Activated CD8-positive, alpha-beta memory T cell treated with anti-CD3 and anti-CD28 coated beads for 4 hours (primary cell): ENCODE results near the gene PIK3R3.
"Not testable (repeated sequence)": the region's sequence is repeated elsewhere in the genome, so short reads cannot be mapped to it uniquely, and the experiment has no call there.

ENCODE experiments used
- DNase-seq, 2 donors: peaks; one replicate each; pipeline ENCODE4 v3.0.0-alpha.2; 2020; ENCODE audit warnings: low read depth in 2 of 2

PIK3R3 gene

DNA sequence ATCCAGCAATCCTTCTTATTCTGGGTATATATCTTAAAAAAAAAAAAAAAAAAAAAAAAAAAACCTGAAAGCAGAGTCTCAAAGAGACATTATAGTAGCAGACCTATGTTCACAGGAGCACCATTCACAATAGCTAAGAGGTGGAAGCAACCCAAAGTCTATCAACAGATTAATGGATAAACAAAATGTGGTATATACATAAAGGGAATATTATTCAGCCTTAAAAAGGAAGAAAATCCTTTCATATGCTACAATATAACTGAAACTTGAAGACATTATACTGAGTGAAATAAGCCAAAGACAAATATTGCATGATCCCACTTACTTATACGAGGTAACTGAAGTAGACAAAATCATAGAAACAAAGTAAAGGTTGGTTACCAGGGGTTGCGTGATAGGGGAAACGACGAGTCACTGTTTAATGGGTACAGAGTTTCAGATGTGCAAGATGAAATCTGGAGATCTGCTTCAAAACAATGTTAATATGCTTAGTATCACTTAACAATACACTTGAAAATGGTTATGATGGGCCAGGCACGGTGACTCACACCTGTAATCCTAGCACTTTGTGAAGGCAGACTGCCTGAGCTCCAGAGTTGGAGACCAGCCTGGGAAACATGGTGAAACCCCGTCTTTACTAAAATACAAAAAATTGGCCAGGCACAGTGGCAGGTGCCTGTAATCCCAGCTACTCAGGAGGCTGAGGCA, 29.5 kb downstream of the PIK3R3 start:
- no peak for DNase-seq

GRCh38 chr1:46099215-46099614, 33.2 kb downstream of the PIK3R3 start:
- DNase-seq = no peak

GRCh38 chr1:46098027-46098712, 34.3 kb downstream of the PIK3R3 start:
- no peak for DNase-seq

DNA sequence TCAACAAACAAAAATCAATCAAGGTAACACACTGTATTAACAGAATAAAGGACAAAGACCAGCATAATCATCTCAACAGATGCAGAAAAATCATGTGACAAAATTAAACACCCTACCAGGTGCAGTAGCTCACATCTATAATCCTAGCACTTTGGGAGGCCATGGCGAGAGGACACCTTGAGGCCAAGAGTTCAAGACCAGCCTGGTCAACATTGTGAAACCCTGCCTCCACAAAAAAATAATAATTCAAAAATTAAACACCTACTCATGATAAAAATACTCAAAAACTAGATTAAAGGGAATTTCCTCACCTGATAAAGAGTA, 35.3 kb downstream of the PIK3R3 start:
- no peak for DNase-seq

- DNase-seq = no peak
Measured at GRCh38 chr1:46096269-46097148, 35.9 kb downstream of the PIK3R3 start.

DNA sequence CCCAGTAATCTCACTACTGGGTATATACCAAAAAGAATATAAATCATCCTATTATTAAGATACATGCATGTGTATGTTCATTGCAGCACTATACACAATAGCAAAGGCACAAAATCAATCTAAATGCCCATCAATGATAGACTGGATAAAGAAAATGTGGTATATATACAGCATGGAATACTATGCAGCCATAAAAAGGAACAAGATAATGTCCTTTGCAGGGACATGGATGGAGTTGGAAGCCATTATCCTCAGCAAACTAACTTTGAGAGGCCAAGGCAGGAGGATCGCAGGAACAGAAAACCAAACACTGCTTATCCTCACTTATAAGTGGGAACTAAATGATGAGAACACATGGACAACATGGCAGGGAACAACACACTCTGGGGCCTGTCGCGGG, 37.3 kb downstream of the PIK3R3 start:
- DNase-seq = not testable (repeated sequence)

GRCh38 chr1:46094471-46095005, 37.9 kb downstream of the PIK3R3 start:
- DNase-seq = no peak

DNA sequence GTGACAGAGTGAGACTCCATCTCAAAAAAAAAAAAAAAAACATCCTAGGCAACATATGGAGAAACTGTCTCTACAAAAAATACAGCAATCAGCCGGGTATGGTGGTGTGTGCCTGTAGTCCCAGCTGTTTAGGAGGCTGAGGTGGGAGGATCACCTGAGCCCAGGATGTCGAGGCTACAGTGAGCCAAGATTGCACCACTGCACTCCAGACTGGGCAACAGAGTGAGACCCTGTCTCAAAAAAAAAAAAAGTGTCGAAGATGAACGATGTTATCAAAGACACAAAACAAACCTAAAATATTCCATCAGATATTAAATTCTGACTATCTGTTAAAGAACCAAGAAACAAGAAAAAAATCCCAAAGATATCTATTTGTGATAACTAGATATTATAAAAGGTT, 38.6 kb downstream of the PIK3R3 start:
- not testable (repeated sequence) for DNase-seq

DNA sequence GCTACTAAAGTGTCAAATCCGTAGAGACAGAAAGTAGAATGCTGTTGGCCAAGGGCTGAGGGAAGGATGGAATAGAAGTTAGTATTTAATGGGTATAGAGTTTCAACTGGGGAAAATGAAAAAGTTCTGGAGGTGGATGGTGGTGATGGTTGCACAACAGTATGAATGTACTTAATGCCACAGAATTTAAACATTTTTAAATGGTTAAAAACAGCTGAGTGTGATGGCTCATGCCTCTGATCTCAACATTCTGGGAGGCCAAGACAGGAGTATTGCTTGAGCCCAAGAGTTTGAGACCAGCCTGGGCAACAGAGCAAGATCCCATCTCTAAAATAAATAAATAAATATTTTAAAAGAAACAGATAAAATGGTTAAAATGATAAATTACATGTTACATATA, 44.5 kb downstream of the PIK3R3 start:
- DNase-seq = no peak

- no peak for DNase-seq
Measured at GRCh38 chr1:46086576-46086975, 45.9 kb downstream of the PIK3R3 start.

- DNase-seq = no peak
Measured at GRCh38 chr1:46084553-46085451, 47.6 kb downstream of the PIK3R3 start.

GRCh38 chr1:46083579-46083978, 48.9 kb downstream of the PIK3R3 start:
- no peak for DNase-seq

- no peak for DNase-seq
Measured at GRCh38 chr1:46081619-46082018, 50.8 kb downstream of the PIK3R3 start.

GRCh38 chr1:46081206-46081605, 51.2 kb downstream of the PIK3R3 start:
- no peak for DNase-seq

DNA sequence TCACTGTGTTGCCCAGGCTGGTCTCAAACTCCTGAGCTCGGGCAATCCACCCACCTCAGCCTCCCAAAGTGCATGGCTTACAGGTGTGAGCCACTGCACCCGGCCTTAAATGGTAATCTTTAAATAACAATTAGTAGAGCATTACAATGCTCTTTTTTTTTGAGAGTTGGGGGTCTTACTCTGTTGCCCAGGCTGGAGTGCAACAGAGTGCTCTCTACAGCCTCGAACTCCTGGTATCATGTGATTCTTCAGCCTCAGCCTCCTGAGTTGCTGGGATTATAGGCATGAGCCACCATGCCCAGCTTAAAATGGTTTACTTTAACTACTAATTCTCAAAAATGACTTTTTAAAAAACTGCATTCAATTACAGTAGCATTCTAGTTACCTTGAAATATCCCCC, 52.2 kb downstream of the PIK3R3 start:
- no peak for DNase-seq

DNA sequence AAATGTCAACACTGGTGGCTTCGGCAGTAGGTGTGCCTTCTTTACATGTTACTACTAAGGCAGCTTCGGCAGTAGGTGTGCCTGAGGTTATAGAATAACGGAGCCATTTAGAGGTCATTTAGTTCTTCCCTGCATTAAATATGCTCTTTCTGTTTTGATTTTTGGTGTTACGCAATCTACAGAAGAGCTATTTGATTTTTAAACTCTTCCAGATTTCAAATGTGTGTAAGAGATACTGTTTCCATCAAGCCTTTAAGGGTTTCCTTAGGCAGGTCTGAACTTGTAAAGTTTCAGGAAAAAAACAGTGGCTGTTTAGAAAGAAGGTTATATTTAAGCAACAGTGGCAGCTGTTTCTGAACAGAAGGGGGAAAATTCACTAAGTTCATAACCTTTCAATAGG, 54.8 kb downstream of the PIK3R3 start:
- no peak for DNase-seq

DNA sequence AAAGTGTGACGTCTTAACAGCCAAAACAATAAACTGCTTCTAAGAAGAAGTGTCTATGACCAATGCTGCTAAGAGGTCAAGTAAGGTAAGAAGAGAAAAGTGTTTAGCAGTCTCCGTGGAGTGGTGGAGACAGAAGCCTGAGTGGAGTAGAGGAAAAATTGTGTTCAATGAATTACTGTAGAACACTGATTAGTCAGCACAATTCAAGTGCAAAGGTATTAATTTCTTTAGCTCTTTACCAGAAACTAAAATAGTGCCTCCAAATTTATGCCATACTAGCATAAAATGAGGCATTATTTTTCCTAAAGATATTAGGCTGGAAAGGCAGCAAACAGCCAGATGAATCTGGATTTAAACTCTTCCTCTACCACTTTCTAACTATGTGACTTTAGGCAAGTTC, 56.1 kb downstream of the PIK3R3 start:
- no peak for DNase-seq

GRCh38 chr1:46072975-46073374, 59.5 kb downstream of the PIK3R3 start:
- no peak for DNase-seq

- no peak for DNase-seq
Measured at GRCh38 chr1:46070164-46070814, 62.1 kb downstream of the PIK3R3 start.

DNA sequence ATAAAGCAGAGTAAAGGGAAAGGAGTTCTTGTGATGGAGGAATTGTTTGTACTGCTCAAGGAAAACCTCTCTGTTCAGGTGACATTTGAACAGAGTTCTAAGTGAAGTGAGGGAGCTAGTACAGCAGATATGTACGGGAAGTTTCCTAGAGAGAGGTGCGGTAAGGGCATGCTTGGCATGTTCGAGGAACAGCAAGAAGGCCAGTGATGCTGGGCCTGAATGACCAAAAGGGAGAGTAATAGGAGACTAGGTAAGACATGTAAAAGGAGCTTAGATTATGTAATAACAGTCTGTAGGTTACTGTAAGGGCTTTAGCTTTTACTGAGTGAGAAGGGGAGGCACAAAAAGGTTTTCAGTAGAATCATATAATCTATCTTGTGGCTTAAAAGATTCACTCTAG, 63.9 kb downstream of the PIK3R3 start:
- DNase-seq = no peak

- DNase-seq = no peak
Measured at GRCh38 chr1:46067652-46068051, 64.8 kb downstream of the PIK3R3 start.
